Lower lobe of right lung (tissue), 2 donors: Measurements from ENCODE around the gene MSL3B.

Source experiments
- ATAC-seq, 2 donors: fragments of 200-7000 bp; cut with Tn5 transposase; one replicate each; pipeline ENCODE4 v1.9.1; 2020 to 2022; ENCODE audit warnings: mild to moderate bottlenecking in 2 of 2, moderate library complexity in 2 of 2
- DNase-seq: peaks from one replicate; pipeline ENCODE4 v3.0.0-alpha.2; 2020
- H3K27ac ChIP-seq: fragments of 200-600 bp; one replicate; pipeline ENCODE4 v1.8.0; 2022
- H3K27me3 ChIP-seq: fragments of 200-600 bp; one replicate; pipeline ENCODE4 v1.8.0; 2022; ENCODE audit warnings: low read depth
- H3K36me3 ChIP-seq: fragments of 200-600 bp; one replicate; pipeline ENCODE4 v1.8.0; 2022; ENCODE audit warnings: mild to moderate bottlenecking
- H3K4me1 ChIP-seq: fragments of 200-600 bp; one replicate; pipeline ENCODE4 v1.8.0; 2022
- H3K4me3 ChIP-seq: fragments of 200-600 bp; one replicate; pipeline ENCODE4 v1.8.0; 2022; ENCODE audit warnings: mild to moderate bottlenecking
- H3K9me3 ChIP-seq: fragments of 200-600 bp; one replicate; pipeline ENCODE4 v1.8.0; 2022
- intact Hi-C: fragments of 100-400 bp; cut with DNase I; formaldehyde crosslinking; loops from one replicate; pipeline ENCODE4 v1.11.0; 2022
- TF ChIP-seq, protein P1 (sequence below): fragments of 200-600 bp; IDR thresholded peaks from one replicate; pipeline ENCODE4 v1.8.0; 2022; ENCODE audit warnings: antibody characterized with exemption, mild to moderate bottlenecking
- donor health status: DM: no; HTN: yes; CAD: no; lungs with severe emphysema.

Gene MSL3B

DNA sequence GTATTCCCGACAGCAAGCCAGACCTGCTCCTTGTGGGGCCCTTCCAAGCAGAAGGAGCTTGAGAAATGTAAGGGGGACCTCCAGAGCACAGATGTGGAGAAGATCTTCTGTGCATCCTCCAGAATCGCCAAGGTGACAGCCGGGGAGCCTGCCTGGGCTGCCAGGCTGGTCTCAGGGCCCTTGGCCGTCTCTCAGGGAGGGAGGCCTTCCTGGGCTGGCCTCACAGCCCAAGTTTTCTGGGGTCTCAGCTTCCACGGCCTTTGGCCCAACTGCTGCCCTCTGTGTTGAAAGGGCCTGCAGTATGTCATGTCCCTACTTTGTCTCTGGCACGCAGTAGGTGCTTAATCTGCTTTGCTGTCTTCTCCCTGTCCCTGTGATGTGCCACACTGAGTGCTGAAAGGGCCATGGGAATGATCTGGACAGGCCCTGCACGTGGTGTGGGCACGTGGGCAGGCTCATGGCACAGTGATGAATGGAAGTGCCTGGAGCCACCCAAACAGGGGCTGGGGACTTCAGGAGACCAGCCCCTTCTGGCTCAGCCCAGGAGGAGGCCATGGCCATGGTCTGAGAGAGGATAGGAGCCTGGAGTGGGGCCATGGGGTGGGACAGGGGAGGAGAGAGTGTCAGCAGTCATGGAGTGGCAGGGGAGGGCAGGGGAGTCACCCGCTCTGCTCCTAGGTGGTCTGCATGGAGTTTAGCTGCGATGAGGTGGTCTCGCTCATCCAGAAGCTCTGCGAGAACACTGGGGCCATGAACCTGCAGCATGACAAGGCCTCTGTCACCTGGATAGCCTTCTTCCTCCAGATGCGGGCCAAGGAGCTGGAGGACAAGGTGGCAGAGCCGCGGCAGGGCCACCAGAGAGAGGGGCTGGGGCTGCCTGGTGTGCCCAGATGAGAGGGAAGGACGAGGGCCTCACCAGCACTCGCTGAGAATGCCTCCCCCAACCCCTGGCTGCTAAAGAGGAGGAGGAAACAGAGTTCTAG is 49.3 kb downstream of the MSL3B start:
- Histone ChIP-seq H3K27me3 (peaks cover 4% of the 10 kb centered on the region), H3K9me3 (no peaks in the 10 kb centered on the region), H3K27ac (no peak overlapping the region), H3K36me3 (no peaks in the 10 kb centered on the region), H3K4me3 (no peak overlapping the region), H3K4me1 (no peaks in the 10 kb centered on the region)
- TF ChIP-seq, protein P1, sequence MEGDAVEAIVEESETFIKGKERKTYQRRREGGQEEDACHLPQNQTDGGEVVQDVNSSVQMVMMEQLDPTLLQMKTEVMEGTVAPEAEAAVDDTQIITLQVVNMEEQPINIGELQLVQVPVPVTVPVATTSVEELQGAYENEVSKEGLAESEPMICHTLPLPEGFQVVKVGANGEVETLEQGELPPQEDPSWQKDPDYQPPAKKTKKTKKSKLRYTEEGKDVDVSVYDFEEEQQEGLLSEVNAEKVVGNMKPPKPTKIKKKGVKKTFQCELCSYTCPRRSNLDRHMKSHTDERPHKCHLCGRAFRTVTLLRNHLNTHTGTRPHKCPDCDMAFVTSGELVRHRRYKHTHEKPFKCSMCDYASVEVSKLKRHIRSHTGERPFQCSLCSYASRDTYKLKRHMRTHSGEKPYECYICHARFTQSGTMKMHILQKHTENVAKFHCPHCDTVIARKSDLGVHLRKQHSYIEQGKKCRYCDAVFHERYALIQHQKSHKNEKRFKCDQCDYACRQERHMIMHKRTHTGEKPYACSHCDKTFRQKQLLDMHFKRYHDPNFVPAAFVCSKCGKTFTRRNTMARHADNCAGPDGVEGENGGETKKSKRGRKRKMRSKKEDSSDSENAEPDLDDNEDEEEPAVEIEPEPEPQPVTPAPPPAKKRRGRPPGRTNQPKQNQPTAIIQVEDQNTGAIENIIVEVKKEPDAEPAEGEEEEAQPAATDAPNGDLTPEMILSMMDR, result no peak
- DNase-seq (peak; percentile 22), ATAC-seq (no peak)
- intact Hi-C loops, result no loop called here

DNA sequence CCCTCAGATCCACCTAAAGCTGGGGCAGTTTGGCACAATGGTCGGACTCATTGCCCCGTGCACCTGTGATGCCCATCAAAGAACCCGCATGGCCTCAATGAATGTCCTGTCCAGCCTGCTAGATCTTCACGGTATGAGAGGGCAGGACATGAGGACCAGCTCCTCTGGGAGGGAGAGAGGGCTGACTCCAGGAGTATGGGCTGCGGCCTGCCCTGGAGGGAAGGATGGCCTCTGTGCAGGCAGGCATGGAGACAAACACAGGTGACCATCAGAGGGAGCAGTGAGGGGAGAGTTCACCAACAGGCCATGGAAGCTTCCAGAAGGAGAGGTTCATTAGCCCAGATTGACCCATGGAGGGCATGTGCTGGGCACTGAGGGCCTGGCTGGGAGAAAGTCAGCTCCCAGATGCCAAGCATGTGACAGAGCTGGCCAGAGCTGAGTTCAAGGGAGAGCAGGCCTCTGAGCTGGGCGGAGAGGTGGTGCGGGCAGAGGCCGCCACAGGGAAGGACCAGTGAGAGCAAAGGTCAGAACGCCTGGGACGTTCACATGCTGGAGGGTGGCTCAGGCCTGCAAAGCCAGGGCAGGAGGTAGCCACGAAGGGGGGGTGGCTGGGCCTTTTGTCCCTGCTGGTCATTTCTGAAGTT is 50.1 kb downstream of the MSL3B start:
- Histone ChIP-seq H3K4me1 (no peaks in the 10 kb centered on the region), H3K9me3 (no peaks in the 10 kb centered on the region), H3K4me3 (no peak overlapping the region), H3K27ac (no peak overlapping the region), H3K36me3 (no peaks in the 10 kb centered on the region), H3K27me3 (peaks cover 4% of the 10 kb centered on the region)
- intact Hi-C loops, result no loop called here
- TF ChIP-seq, protein P1, result no peak
- no peak for DNase-seq
- no peak for ATAC-seq

DNA sequence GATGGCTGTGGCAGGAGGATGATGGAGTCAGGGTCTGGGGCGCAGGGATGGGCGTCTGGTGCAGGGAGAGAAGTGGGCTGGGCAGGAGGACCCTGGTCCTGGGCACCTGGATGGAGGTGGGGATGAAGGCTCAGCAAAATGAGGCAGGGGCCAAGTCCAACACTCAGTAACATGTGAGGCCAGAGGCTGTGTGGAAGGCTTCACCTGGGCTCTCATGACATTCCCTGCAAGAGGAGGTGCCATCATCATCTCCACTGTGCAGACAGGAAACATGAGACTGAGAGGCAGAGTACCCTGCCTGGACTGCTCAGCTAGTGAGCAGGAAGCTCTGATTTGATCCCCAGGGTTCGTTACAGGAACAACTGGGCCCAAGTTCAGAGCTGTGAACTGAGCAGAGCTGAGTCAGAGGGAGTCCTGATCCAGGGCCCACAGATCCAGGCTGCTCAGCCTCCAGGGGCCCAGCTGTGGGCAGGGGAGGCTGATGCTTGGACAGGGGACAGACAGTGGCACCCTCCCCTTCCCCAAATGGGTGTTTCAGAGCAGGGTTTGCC is 50.8 kb downstream of the MSL3B start:
- intact Hi-C loops, result no loop called here
- ATAC-seq, result peak in 1 of 2 donors; percentile 7
- DNase-seq, result no peak
- TF ChIP-seq, protein P1, result no peak
- Histone ChIP-seq H3K4me3 (no peak overlapping the region), H3K27me3 (peaks cover 4% of the 10 kb centered on the region), H3K4me1 (no peaks in the 10 kb centered on the region), H3K27ac (no peak overlapping the region), H3K9me3 (no peaks in the 10 kb centered on the region), H3K36me3 (no peaks in the 10 kb centered on the region)

DNA sequence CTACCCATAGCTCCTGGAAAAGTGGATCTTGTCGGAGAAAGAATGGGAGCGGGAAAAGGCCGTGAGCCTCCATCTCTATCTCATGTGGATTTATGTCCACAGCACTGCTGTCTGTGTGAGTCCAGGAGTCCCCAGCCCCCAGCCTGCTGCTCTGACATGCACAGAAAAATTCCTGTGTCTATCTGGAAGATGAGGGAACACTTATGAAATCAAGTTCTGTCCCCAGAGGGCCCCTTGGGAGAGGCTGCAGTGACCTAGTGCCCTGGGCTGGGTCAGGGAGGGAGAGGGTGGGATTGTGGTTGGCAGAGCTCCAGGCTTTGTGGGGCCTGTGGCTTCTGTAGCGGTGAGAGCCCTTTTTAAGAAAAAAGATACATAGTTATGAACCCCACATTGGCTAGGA is 51.4 kb downstream of the MSL3B start:
- Histone ChIP-seq H3K9me3 (no peaks in the 10 kb centered on the region), H3K27ac (no peak overlapping the region), H3K27me3 (peaks cover 4% of the 10 kb centered on the region), H3K4me1 (no peaks in the 10 kb centered on the region), H3K36me3 (no peaks in the 10 kb centered on the region), H3K4me3 (no peak overlapping the region)
- DNase-seq (no peak), ATAC-seq (no peak)
- TF ChIP-seq, protein P1, result no peak
- intact Hi-C loops, result no loop called here

DNA sequence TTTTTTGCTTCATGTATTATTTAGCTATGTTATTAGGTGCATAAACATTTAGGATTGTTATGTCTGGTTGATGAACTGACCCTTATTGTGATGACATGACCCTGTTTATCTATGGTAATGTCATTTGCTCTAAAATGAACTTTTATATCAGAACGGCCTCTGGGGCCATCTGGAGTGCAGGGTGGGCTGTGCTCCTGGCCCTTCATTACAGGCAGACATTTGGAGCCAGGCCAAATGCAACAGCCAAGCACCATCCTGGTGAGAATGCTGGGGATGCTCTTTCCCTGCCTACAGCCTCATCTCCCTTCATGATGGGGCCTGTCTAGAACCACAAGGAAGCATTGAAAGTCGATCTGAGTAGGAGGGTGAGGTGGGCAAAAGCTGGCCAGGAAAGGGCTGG is 51.9 kb downstream of the MSL3B start:
- Histone ChIP-seq H3K9me3 (no peaks in the 10 kb centered on the region), H3K4me1 (no peaks in the 10 kb centered on the region), H3K36me3 (no peaks in the 10 kb centered on the region), H3K27ac (no peak overlapping the region), H3K27me3 (peaks cover 4% of the 10 kb centered on the region), H3K4me3 (no peak overlapping the region)
- DNase-seq, result no peak
- intact Hi-C loops, result no loop called here
- TF ChIP-seq, protein P1, result no peak
- ATAC-seq, result no peak
